GM21723 (cell line): ENCODE results near the gene HECTD4.
"Not testable (repeated sequence)": the region's sequence is repeated elsewhere in the genome, so short reads cannot be mapped to it uniquely, and the experiment has no call there.

ENCODE experiments used
- ATAC-seq: cut with Tn5 transposase; IDR thresholded peaks from one replicate; pipeline ENCODE4 v1.9.1; 2021; ENCODE audit warnings: mild to moderate bottlenecking, moderate library complexity; ENCODE audit not compliant: unreplicated experiment

The HECTD4 gene

GRCh38 chr12:112381883-112382796 lies at the start of gene HECTD4:
Gene HECTD4, minus strand, starts transcription at chr12:112382431. Its CDS starts 303 bp downstream, at chr12:112382128.
- peak; percentile 89 for ATAC-seq

GRCh38 chr12:112431965-112432364 lies 49.7 kb upstream of the HECTD4 start:
- no peak for ATAC-seq

GRCh38 chr12:112430929-112431328 lies 48.7 kb upstream of the HECTD4 start:
- ATAC-seq: no peak

- no peak for ATAC-seq
Measured at GRCh38 chr12:112427760-112428159, 45.5 kb upstream of the HECTD4 start.

GRCh38 chr12:112425582-112426382 lies 43.6 kb upstream of the HECTD4 start:
- ATAC-seq: no peak

- ATAC-seq: no peak
Measured at GRCh38 chr12:112424126-112424525, 41.9 kb upstream of the HECTD4 start.

- ATAC-seq: no peak
Measured at GRCh38 chr12:112422531-112422930, 40.3 kb upstream of the HECTD4 start.

GRCh38 chr12:112421363-112421762 lies 39.1 kb upstream of the HECTD4 start:
- ATAC-seq: no peak

GRCh38 chr12:112420740-112421139 lies 38.5 kb upstream of the HECTD4 start:
- no peak for ATAC-seq

- ATAC-seq: peak; percentile 53
Measured at GRCh38 chr12:112419297-112420133, 37.3 kb upstream of the HECTD4 start.

GRCh38 chr12:112418608-112419296 lies 36.5 kb upstream of the HECTD4 start, which contains the start of gene PTPN11:
Gene PTPN11, plus strand, starts transcription at chr12:112418947. Its CDS starts 165 bp downstream, at chr12:112419112.
- peak; percentile 70 for ATAC-seq

- ATAC-seq: no peak
Measured at GRCh38 chr12:112418273-112418607, 36.0 kb upstream of the HECTD4 start.

- ATAC-seq: not testable (repeated sequence)
Measured at GRCh38 chr12:112415457-112415856, 33.2 kb upstream of the HECTD4 start.

- no peak for ATAC-seq
Measured at GRCh38 chr12:112413855-112414625, 31.8 kb upstream of the HECTD4 start.

GRCh38 chr12:112409906-112410244 lies 27.6 kb upstream of the HECTD4 start:
- no peak for ATAC-seq

- peak; percentile 87 for ATAC-seq
Measured at GRCh38 chr12:112409064-112409905, 27.1 kb upstream of the HECTD4 start, which contains the start of gene RPL6. Gene RPL6, minus strand, starts transcription at chr12:112409605. Its CDS starts 949 bp downstream, at chr12:112408656.

GRCh38 chr12:112408621-112409020 lies 26.4 kb upstream of the HECTD4 start:
- no peak for ATAC-seq

- ATAC-seq: not testable (repeated sequence)
Measured at GRCh38 chr12:112407683-112408082, 25.5 kb upstream of the HECTD4 start.
